Astrocyte of the spinal cord (primary cell): ENCODE results near the gene ADAMTS5.

ENCODE experiments used
- DNase-seq: peaks from one replicate; pipeline ENCODE4 v3.0.0; 2011; ENCODE audit warnings: low read depth, low spot score
- H3K4me3 ChIP-seq: 2 replicates; pipeline ENCODE4 v1.5.1; 2011; ENCODE audit warnings: low read depth, mild to moderate bottlenecking, low read length, moderate library complexity
- in situ Hi-C: cut with HindIII; loops from 2 replicates; pipeline ENCODE4 v1.10.0; 2017; ENCODE audit warnings: low sequenced_read_pairs
- TF ChIP-seq, protein P1 (sequence below): IDR thresholded peaks from 2 replicates; pipeline ENCODE4 v1.5.1; 2012; ENCODE audit warnings: low read depth, mild to moderate bottlenecking, low read length, inconsistent platforms

ADAMTS5 gene

DNA sequence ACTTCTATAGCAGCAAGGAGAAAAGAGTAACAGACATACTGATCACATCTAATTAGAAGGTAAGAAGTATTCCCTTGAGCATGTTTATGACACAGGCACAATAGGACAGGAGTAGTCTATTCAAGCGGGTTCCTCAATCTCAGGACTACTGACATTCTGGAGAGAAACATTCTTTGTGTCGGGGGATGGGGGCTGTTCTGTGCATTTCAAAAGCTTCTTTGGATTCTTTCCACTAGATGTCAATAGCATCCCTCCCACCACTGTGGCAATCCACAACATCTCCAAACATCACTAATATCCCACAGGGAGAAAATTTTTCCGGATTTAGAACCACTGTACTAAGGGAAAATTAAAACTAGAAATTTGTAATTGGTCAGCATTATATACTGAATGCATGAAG, 56.9 kb downstream of the ADAMTS5 start:
- H3K4me3 ChIP-seq = no peak overlapping the region
- TF ChIP-seq, protein P1, sequence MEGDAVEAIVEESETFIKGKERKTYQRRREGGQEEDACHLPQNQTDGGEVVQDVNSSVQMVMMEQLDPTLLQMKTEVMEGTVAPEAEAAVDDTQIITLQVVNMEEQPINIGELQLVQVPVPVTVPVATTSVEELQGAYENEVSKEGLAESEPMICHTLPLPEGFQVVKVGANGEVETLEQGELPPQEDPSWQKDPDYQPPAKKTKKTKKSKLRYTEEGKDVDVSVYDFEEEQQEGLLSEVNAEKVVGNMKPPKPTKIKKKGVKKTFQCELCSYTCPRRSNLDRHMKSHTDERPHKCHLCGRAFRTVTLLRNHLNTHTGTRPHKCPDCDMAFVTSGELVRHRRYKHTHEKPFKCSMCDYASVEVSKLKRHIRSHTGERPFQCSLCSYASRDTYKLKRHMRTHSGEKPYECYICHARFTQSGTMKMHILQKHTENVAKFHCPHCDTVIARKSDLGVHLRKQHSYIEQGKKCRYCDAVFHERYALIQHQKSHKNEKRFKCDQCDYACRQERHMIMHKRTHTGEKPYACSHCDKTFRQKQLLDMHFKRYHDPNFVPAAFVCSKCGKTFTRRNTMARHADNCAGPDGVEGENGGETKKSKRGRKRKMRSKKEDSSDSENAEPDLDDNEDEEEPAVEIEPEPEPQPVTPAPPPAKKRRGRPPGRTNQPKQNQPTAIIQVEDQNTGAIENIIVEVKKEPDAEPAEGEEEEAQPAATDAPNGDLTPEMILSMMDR = peak; percentile 15
- peak; percentile 5 for DNase-seq
- in situ Hi-C loops = no loop called here

DNA sequence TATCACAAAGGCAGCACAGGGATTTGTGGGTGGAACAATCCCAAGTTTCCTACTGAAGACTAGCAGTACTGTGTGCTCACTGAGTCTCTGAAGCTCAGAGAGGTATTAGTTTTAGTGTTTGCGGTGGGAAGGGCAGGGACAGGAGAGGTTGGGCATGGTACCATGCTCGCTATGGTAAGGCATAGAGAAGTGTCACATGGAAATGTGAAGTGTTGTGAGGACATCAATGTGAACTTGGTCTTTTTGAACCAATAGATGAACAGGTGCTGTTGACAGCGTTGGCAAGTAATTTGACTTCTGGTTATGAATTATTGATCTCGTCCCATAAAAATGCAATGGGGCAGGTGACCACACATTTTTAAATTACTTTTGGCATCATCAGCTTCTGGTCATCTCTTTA, 65.9 kb downstream of the ADAMTS5 start:
- DNase-seq = no peak
- TF ChIP-seq, protein P1 = no peak
- H3K4me3 ChIP-seq = no peak overlapping the region
- in situ Hi-C loops = no loop called here

DNA sequence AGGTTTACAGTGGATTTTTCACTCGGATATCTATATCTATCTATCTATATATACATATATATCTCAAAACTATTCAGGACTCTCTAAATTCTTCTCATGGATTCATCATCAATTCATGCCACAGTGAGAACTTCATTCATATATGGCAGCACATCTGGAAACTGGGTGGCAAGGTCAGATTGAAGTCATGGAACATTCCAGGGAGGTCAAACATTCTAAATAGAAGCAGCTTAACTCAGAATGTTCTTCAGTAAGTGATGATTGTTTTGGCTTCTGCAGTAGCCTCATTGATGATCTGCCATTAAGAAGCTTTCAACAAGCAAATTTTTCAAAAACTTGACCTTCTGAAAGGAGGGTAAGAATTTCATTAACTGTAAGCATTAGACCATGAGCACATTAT, 74.7 kb downstream of the ADAMTS5 start:
- no peak overlapping the region for H3K4me3 ChIP-seq
- TF ChIP-seq, protein P1 = no peak
- in situ Hi-C loops = no loop called here
- DNase-seq = no peak

DNA sequence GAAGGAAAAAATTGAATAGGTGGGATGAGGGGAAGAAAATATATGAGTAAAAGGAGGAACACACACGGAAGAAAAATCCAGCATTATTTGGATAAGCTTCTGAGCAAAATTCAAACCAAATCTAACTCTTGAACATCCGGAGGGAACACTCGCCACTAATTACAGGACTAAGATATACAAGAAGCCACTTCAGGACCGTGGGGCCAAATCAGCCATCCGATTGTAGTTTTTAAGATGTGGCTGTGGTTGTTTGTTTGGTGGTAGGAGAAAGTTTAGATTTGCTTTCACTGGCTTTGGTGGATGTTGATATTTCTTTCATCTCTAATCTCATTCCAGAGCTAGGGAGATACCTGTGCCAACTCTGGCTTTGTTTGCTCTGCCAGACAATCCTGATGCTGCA, 78.0 kb downstream of the ADAMTS5 start:
- no peak for DNase-seq
- TF ChIP-seq, protein P1 = no peak
- in situ Hi-C loops = no loop called here
- H3K4me3 ChIP-seq = no peak overlapping the region

DNA sequence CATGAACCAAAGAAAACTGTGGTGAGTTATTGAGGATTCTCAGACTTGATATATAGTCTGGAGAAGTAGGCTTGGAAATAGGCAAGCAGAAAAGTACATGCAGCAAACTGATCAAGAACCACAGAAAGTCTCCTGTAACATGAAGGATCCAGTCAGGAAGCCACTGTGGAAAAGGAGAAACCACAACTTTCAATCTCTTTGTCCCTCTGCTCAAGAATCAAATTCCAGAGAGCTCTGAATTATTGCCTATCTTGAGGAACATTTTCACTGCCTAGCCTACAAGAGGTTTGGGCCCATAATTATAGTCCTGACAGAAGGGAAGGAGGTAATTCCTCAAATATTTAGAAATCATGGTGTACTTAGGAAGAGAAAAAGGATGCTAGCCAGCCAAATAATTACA, 78.6 kb downstream of the ADAMTS5 start:
- in situ Hi-C loops = no loop called here
- TF ChIP-seq, protein P1 = no peak
- no peak overlapping the region for H3K4me3 ChIP-seq

DNA sequence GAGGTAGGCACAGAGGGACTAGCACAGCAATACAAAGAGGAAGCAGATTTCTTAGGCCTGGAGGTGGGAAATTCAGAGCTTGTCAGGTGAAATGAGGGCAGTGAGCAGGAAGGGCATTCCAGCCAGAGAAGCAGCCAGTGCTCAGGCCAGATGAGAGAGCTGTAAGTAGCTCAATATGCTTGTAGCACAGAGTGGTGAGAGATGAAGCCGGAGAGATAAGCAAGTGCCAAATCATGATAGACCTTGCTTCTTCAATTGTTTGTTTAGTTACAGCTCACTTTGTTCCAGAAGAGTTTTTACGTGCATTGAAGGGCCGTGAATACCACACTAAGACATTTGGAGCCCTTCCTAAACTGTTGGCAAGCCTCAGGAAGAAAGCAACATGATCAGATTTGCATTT, 79.6 kb downstream of the ADAMTS5 start:
- peak; percentile 2 for DNase-seq
- H3K4me3 ChIP-seq = no peak overlapping the region
- TF ChIP-seq, protein P1 = no peak
- in situ Hi-C loops = no loop called here

More for the DNA sequence above, 78.6 kb downstream of the ADAMTS5 start:
- DNase-seq = peak; percentile 35

DNA sequence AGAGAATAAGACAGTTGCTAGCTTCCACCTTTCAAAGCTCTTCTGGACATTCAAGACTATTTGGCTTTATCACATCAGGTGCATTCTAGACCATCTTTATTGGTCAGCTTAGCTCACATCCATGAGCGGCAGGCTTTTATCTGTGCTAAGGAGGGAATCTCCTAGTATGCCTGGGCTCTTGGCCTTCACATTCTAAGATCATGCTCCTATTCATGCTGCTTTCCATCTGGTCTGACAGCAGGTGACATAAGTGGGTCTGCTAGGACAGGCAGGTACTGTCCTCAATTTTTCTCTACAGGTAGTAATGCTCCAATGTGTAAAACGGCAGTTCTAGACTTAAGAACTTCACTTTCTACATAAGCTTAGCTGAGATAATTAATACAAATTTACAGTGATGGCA, 82.5 kb downstream of the ADAMTS5 start:
- H3K4me3 ChIP-seq = no peak overlapping the region
- TF ChIP-seq, protein P1 = no peak
- in situ Hi-C loops = no loop called here
- DNase-seq = no peak
